K562 (cell line): ENCODE results near the gene HDAC1. TPM values are rescaled to one million over a fixed set of nuclear protein-coding genes. Genes with fewer than 3 reads are reported as not detected.

ENCODE experiments used
- HNRNPK ChIP-seq: fragments of 200-400 bp; formaldehyde crosslinking; IDR thresholded peaks from one replicate; pipeline ENCODE4 v1.6.1; 2018; ENCODE audit warnings: mild to moderate bottlenecking, low read depth, low read length; ENCODE audit not compliant: poor library complexity, severe bottlenecking
- NRF1 ChIP-seq, 2 experiments: fragments of 450-650 bp; IDR thresholded peaks in 1 of 2; conservative IDR thresholded peaks in 1 of 2; 2 replicates each; pipeline ENCODE4 v1.6.1; 2014; ENCODE audit warnings: mild to moderate bottlenecking in 2 of 2
- SNIP1 ChIP-seq: fragments of 450-650 bp; IDR thresholded peaks from 2 replicates; pipeline ENCODE4 v1.7.1; 2017; ENCODE audit warnings: low read depth, mild to moderate bottlenecking
- U2AF2 ChIP-seq: fragments of 200-400 bp; formaldehyde crosslinking; optimal IDR thresholded peaks from 2 replicates; pipeline ENCODE3; 2017; ENCODE audit warnings: low read depth, mild to moderate bottlenecking, low read length
- polyA plus RNA-seq, 8 experiments: library from polyadenylated mRNA; depleted of rRNA in 4 of 8; stranded (reverse) in 5 of 8; unstranded in 3 of 8; fragments of >200 nt; fragmentation: Nextera tagmentation in 2 of 8; fragmentation: Illumina TruSeq in 1 of 8; extraction: Ambion mirVana in 2 of 8; extraction: Trizol in 1 of 8; gene quantifications; 2 replicates each; pipeline versions ENCODE4 v1.2.1 to v1.2.3, GENCODE V29; 2011 to 2014; ENCODE audit warnings: inconsistent platforms in 1 of 8, missing spikeins in 1 of 8
- total RNA-seq, 7 experiments: library from RNA; depleted of rRNA in 6 of 7; stranded (reverse); fragments of >200 nt in 6 of 7; fragmentation: Illumina TruSeq in 2 of 7; extraction: Trizol in 2 of 7; gene quantifications; 2 replicates each; pipeline versions ENCODE4 v1.2.1 to v1.2.3, GENCODE V29; 2011 to 2021; ENCODE audit warnings: low replicate concordance in 1 of 7
- TF ChIP-seq, protein P1 (sequence below): fragments of 200-800 bp; sonication (Bioruptor generic); IDR thresholded peaks from 2 replicates; pipeline ENCODE4 v1.6.1; 2016; ENCODE audit warnings: missing genetic modification characterization, missing compliant biosample characterization
- TF ChIP-seq, protein P2 (sequence below), 3 experiments: IDR thresholded peaks in 2 of 3; conservative IDR thresholded peaks in 1 of 3; 2 replicates each; pipeline ENCODE4 v1.5.1; 2011 to 2012; ENCODE audit warnings: low read length in 3 of 3, mild to moderate bottlenecking in 3 of 3, control low read depth in 2 of 3, improper control_type of control experiment in 1 of 3, inconsistent platforms in 1 of 3, low read depth in 1 of 3, mixed read lengths in 1 of 3, moderate library complexity in 1 of 3; ENCODE audit not compliant: insufficient read depth in 2 of 3
- TF ChIP-seq, protein P3 (sequence below): sonication (generic); formaldehyde crosslinking; IDR thresholded peaks from 2 replicates; pipeline ENCODE4 v1.8.1; 2023; ENCODE audit warnings: mild to moderate bottlenecking, missing genetic modification reagents
- TF ChIP-seq, protein P4 (sequence below): fragments of 450-650 bp; formaldehyde crosslinking; IDR thresholded peaks from 2 replicates; pipeline ENCODE4 v1.4.0; 2020; ENCODE audit warnings: mild to moderate bottlenecking, moderate library complexity
- TF ChIP-seq, protein P5 (sequence below): sonication (generic); formaldehyde crosslinking; IDR thresholded peaks from 2 replicates; pipeline ENCODE4 v1.8.0; 2023; ENCODE audit warnings: mild to moderate bottlenecking, missing genetic modification reagents

The HDAC1 gene
- total and polyA plus RNA-seq, 9 of the 15 experiments (the other 6 are each of a cell fraction or from before 2014, with no cell fraction given), result 169 to 384 (median 193) TPM

DNA sequence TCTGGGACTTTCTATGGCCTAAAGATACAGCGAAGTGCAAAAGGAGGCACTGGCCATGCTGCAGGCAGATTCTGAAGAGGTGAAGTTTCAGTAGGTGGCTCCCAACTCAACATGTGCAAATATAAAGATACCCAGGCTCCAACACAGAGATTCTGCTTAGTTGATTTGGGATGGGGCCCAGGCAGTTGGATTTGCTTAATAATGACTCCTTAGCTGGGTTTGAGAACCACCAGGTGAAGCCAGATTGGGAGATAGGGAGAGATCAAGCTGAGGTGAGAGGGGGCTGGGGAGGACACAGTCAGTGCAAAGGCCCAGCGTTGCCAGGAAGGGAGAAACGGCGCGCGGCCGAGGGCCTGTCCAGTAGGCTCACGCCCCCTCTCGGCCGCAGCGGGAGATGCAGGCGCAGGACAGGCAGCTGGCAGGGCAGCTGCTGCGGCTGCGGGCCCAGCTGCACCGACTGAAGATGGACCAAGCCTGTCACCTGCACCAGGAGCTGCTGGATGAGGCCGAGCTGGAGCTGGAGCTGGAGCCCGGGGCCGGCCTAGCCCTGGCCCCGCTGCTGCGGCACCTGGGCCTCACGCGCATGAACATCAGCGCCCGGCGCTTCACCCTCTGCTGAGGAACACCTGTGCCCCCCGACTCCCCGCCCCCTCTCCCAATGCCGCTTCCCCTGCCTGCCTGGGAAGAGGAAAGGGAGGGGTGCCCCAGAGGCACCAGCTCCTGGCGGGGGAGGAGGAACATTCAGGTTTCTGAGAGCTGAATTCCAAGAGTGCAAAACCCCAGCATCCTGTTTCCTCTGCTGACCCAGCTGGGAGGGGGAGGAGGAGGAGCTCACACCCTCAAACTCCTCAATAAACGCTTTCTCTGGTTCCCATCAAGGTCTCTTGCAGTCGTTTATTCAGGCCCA, 43.6 kb upstream of the HDAC1 start (continued):
- TF ChIP-seq, protein P1, sequence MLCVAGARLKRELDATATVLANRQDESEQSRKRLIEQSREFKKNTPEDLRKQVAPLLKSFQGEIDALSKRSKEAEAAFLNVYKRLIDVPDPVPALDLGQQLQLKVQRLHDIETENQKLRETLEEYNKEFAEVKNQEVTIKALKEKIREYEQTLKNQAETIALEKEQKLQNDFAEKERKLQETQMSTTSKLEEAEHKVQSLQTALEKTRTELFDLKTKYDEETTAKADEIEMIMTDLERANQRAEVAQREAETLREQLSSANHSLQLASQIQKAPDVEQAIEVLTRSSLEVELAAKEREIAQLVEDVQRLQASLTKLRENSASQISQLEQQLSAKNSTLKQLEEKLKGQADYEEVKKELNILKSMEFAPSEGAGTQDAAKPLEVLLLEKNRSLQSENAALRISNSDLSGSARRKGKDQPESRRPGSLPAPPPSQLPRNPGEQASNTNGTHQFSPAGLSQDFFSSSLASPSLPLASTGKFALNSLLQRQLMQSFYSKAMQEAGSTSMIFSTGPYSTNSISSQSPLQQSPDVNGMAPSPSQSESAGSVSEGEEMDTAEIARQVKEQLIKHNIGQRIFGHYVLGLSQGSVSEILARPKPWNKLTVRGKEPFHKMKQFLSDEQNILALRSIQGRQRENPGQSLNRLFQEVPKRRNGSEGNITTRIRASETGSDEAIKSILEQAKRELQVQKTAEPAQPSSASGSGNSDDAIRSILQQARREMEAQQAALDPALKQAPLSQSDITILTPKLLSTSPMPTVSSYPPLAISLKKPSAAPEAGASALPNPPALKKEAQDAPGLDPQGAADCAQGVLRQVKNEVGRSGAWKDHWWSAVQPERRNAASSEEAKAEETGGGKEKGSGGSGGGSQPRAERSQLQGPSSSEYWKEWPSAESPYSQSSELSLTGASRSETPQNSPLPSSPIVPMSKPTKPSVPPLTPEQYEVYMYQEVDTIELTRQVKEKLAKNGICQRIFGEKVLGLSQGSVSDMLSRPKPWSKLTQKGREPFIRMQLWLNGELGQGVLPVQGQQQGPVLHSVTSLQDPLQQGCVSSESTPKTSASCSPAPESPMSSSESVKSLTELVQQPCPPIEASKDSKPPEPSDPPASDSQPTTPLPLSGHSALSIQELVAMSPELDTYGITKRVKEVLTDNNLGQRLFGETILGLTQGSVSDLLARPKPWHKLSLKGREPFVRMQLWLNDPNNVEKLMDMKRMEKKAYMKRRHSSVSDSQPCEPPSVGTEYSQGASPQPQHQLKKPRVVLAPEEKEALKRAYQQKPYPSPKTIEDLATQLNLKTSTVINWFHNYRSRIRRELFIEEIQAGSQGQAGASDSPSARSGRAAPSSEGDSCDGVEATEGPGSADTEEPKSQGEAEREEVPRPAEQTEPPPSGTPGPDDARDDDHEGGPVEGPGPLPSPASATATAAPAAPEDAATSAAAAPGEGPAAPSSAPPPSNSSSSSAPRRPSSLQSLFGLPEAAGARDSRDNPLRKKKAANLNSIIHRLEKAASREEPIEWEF (CRISPR knock-in tag), result no peak
- TF ChIP-seq, protein P2, sequence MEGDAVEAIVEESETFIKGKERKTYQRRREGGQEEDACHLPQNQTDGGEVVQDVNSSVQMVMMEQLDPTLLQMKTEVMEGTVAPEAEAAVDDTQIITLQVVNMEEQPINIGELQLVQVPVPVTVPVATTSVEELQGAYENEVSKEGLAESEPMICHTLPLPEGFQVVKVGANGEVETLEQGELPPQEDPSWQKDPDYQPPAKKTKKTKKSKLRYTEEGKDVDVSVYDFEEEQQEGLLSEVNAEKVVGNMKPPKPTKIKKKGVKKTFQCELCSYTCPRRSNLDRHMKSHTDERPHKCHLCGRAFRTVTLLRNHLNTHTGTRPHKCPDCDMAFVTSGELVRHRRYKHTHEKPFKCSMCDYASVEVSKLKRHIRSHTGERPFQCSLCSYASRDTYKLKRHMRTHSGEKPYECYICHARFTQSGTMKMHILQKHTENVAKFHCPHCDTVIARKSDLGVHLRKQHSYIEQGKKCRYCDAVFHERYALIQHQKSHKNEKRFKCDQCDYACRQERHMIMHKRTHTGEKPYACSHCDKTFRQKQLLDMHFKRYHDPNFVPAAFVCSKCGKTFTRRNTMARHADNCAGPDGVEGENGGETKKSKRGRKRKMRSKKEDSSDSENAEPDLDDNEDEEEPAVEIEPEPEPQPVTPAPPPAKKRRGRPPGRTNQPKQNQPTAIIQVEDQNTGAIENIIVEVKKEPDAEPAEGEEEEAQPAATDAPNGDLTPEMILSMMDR (IDR thresholded peaks at IDR 0.05 in 2 of 3, conservative IDR thresholded peaks at IDR 0.05 in 1 of 3; ENCODE audit: insufficient read depth in 2 of 3, low read depth in 1 of 3, low read length in 3 of 3), result peak; percentile 94 to 97 (median 95)
- TF ChIP-seq SNIP1, result no peak
- TF ChIP-seq, protein P3, sequence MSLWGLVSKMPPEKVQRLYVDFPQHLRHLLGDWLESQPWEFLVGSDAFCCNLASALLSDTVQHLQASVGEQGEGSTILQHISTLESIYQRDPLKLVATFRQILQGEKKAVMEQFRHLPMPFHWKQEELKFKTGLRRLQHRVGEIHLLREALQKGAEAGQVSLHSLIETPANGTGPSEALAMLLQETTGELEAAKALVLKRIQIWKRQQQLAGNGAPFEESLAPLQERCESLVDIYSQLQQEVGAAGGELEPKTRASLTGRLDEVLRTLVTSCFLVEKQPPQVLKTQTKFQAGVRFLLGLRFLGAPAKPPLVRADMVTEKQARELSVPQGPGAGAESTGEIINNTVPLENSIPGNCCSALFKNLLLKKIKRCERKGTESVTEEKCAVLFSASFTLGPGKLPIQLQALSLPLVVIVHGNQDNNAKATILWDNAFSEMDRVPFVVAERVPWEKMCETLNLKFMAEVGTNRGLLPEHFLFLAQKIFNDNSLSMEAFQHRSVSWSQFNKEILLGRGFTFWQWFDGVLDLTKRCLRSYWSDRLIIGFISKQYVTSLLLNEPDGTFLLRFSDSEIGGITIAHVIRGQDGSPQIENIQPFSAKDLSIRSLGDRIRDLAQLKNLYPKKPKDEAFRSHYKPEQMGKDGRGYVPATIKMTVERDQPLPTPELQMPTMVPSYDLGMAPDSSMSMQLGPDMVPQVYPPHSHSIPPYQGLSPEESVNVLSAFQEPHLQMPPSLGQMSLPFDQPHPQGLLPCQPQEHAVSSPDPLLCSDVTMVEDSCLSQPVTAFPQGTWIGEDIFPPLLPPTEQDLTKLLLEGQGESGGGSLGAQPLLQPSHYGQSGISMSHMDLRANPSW (CRISPR knock-in tag), result no peak
- TF ChIP-seq, protein P4, sequence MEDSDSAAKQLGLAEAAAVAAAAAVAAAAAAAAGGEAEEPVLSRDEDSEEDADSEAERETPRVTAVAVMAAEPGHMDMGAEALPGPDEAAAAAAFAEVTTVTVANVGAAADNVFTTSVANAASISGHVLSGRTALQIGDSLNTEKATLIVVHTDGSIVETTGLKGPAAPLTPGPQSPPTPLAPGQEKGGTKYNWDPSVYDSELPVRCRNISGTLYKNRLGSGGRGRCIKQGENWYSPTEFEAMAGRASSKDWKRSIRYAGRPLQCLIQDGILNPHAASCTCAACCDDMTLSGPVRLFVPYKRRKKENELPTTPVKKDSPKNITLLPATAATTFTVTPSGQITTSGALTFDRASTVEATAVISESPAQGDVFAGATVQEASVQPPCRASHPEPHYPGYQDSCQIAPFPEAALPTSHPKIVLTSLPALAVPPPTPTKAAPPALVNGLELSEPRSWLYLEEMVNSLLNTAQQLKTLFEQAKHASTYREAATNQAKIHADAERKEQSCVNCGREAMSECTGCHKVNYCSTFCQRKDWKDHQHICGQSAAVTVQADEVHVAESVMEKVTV (CRISPR knock-in tag), result peak; percentile 45
- TF ChIP-seq, protein P5, sequence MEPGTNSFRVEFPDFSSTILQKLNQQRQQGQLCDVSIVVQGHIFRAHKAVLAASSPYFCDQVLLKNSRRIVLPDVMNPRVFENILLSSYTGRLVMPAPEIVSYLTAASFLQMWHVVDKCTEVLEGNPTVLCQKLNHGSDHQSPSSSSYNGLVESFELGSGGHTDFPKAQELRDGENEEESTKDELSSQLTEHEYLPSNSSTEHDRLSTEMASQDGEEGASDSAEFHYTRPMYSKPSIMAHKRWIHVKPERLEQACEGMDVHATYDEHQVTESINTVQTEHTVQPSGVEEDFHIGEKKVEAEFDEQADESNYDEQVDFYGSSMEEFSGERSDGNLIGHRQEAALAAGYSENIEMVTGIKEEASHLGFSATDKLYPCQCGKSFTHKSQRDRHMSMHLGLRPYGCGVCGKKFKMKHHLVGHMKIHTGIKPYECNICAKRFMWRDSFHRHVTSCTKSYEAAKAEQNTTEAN (CRISPR knock-in tag), result no peak
- TF ChIP-seq NRF1 (conservative IDR thresholded peaks at IDR 0.05 in 1 of 2, IDR thresholded peaks at IDR 0.05 in 1 of 2), result peak; percentile 65 to 73
- TF ChIP-seq U2AF2, result no peak
- peak; percentile 86 for TF ChIP-seq HNRNPK
